Inferior parietal cortex (tissue), 1 donor: ENCODE results near the gene TRPT1.
A peak's percentile ranks its signal among the peaks of the same experiment; 100 is the strongest.

Source experiments
- DNase-seq: peaks from one replicate; pipeline ENCODE4 v3.0.0-alpha.2; 2016; ENCODE audit errors: extremely low spot score

TRPT1 gene

DNA sequence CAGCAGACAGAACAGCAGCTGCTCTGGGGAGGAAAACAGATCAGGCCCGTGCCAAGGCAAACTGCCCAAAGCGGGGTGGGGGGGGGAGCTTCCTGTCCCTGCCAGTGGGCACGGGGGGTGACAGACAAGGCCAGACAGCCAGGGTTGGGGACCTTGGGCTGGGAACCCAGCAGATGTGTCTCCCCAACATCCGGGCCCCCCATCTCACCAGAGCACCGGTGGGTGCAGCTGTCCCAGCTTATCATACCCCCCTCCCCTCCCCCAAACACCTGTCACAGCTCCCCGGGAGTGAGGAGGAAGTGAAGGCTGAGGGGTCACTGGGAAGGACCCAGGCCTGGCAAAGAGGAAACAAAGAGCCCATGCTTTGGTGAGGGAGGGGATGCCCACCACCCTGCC lies 19.4 kb upstream of the TRPT1 start:
- no peak for DNase-seq

DNA sequence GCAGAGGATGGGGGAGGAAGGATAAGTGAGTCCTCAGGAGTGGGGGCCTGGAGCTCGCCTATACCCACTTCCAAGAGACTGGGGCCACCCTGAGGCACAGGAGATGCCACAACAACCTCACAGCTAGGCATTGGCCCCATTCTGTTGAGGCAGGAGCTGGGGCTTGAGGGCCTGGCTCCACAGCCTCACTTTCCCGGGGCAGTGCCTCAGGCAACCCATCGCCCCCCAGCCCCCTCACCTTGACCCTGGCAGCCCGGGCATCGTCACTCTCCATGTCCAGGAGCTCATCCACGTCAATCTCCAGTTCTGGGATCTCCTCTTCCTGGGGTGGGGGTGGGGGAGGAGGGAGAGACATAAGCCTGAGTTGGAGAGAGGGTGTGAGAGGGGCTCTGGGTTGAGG lies 19.0 kb upstream of the TRPT1 start:
- DNase-seq, result no peak

DNA sequence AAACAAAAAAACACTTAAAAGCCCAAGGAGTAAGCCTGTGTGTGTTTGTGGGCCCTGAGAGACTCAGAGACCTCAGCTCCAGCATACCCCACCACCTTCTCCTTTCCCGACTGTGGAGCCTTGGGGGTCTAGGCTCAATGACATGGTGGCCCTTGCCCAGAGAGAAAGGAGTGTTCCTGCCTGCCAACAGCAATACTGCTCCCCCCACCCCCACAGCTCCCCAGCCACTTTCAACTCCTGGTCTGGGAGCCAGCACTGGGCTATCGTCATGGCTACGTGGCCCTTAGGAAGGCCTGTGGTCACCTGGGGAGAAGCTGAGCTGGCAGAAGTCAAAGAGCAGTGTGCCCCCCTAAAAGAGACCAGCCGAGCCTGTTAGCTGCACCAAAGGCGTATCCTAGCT lies 18.1 kb upstream of the TRPT1 start:
- DNase-seq, result no peak

DNA sequence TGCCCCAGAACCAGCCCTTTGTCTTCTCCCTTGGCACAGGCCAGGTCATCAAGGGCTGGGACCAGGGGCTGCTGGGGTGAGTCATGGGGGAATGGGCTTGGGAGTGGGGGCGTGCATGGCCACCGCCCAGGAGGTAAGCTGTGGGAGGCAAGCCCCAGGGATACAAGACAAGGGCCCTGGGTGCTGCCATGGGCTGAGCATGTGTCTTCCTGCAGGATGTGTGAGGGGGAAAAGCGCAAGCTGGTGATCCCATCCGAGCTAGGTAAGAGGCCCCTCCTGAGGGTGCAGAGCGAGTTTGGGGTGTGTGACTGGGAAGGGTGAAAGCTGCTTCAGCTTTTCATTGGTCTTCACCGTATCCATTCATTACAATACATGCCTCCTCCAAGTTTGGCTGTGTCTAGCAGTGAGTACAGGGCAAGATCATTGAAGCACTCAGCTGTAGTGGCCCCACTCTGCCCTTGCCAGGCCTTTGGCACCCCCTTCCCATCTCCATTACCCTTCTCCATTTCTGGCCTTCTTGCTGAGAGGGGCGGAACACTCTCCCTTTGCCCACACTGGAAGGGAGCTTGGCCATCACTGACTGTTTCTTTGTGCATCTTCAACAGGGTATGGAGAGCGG lies 17.4 kb upstream of the TRPT1 start:
- no peak for DNase-seq

DNA sequence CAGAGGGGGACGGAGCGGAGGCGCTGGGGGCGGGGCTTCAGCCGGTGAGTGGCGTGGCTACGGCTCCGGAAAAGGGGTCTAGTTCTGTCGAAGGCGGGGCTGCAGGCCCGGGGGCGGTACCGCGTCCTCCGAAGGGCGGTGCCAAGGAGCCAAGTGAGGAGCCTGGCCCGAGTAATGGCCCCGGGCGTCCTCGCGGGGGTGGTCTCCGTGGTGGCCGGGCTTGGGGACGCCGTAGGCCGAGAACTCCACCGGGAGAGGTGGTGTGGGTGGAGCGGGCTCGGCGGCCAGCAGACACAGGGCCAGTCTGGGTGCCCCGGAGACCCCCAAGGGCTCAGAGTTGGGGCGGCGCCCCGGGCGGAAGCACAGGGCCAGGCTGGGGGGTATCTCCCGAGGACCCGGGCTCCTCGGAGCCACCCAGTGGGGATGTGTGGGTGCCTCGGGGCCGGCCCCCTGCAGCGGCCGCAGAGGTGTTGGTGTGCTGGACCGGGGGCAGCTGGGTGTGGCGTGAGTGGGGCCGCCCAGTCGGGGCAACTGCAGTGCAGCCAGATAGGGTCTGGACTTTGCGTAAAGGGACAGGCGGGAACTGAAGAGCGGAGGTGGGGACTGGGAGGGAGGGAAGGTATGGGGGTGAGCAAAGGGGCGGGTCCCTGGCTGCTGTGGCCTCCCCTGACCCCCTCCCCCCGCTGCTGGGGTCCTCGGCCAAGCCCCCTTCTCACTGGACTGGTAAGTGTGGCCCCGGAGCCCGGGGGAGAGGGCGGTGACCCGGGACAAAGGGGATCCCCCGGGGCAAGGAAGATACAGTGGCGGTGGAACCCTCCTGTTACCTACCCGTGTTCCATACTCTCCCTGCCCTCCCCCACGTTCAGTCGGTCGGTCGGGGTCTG lies 15.7 kb upstream of the TRPT1 start:
- no peak for DNase-seq

DNA sequence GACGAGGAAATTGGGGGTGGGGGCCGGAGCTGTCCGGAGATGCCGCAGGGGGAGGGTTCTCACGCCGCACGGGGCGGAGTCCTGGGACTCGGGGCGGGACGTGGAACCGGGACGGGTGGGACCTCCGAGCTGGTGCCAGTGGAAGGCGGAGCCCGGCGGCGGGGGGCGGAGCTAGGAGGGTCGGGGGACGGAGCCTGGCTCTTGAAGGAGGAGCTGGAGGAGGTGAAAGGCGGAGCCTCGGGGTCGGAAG lies 15.2 kb upstream of the TRPT1 start:
- DNase-seq, result peak; percentile 93

DNA sequence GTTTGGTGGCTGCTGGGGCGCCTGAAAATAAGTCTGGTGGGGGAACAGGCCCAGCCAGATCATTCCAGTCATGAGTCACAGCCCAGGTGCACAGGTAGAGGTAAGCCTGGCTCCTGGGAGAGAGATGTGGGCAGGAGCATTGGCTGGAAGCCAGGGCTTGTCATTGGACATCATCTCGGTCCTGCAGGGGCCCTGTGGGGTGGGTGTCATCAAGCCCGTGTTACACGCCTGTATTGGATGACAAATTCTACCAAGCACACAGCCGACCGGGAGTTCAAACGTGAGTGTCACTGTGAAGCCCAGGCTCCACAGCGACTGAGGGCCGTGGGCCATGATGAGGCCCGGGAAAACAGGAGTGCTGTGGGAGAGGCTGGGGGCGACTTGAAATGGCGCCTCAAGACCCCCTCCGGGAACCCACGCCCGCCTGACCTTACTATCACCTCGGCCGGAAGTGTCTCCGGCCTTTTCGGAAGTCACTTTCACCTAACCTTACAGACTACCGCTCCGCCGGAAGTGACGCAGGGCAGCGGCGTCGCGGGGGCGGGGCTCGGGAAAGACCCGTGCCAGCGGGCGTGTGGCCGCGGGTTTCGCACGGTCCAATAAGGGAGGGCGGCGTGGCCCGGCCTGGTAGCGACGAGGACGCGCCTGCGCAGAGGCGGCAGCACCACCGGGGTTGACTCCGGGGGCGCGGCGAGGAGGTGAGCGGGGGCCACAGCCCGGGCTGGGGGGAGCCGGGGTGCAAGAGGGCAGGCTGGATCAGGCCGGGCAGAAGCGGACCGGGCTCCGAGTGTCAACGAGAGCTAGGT lies 14.7 kb upstream of the TRPT1 start, which contains the start of gene FKBP2:
TSS of gene FKBP2 (plus strand) at position 661 of the 806 bp plus-strand sequence. CDS start 1,293 bp downstream, outside the sequence.
- DNase-seq, result peak; percentile 97

DNA sequence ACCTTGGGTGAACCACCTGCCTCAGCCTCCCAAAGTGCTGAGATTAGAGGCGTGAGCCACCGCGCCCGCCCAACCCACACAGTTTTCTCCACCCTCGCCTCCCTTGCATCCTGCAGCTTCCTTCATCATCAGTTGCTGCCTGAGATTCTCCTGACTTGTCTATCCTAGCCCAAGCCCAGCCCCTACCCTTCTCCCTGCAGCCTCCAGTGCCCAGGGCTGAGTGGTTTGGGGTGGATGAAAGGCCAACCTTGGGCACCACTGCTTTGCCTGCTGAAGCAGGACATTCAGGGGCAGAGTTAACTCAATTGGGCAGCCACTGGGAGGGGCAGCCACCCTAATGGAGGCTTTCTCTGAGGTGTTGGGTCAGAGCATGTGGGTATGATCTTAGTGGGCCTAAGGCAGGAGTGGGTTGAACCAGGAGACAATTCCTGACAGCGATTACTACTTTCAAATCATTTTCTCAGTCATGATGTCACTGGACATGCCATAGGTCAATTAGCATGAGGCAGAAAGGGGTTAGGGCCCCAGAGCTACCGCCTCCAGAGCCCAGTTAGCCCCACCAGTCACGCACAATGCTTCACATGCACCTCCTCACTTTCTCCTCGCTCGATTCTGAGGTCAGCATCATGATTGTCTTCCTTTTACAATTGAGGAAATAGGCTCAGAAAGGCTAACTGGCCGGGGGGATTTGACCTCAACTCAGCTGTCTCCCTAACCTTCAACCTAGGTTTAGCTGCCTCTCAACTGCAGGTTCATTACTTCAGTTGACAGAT lies 13.9 kb upstream of the TRPT1 start:
- DNase-seq, result no peak

DNA sequence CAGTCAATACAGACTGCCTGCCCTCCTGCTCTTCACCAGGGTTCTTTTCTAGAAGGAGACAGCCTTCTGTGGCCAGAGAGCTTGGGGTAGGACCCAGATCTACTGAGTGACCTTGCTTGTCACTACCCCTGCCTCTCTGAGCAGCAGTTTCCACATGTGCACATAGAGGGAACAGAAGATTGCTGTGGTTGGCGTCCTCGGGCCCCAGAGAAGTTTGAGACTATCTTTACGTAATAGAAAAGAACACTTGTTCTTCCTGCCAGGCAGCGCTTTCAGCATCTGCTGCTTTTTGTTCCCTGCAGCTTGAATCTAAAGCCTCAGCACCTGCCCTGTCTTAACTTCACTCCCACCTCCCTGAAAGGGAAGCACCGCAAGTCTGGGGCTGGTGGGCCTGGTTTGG lies 13.0 kb upstream of the TRPT1 start:
- no peak for DNase-seq

DNA sequence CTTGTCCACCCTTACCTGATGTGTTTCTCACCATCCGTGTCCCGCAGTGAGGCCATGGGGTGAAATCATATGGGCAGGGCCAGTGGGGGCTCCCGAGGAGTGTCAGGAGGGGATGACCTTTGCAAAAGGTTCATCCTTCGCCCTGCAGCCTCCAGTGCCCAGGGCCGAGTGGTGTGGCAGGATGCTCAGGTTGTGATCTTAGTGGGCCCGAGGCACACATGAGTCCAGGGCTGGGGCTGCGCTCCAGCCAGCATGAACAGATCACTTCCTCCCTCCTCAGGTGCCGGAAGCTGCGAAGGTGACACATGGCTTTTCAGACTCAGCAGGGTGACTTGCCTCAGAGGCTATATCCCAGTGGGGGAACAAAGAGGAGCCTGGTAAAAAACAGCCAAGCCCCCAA lies 12.1 kb upstream of the TRPT1 start:
- DNase-seq, result no peak

DNA sequence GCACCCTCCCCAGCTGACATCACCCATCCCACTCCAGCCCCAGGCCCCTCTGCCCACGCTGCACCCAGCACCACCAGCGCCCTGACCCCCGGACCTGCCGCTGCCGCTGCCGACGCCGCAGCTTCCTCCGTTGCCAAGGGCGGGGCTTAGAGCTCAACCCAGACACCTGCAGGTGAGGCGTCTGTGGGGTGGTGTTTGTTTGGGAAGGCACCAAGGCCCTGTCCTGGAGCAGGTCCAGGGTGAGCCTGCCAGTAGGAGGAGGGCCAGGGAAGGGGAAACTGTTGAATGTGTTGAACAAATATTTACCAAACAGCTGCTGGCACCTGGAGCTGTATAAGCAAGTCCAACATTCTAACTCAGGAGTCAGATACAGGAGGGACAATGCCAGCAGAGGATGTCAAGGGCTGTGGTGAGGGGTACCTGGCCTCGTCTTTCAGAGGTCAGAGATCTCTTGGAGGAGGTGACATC lies 11.5 kb upstream of the TRPT1 start:
- DNase-seq, result no peak

DNA sequence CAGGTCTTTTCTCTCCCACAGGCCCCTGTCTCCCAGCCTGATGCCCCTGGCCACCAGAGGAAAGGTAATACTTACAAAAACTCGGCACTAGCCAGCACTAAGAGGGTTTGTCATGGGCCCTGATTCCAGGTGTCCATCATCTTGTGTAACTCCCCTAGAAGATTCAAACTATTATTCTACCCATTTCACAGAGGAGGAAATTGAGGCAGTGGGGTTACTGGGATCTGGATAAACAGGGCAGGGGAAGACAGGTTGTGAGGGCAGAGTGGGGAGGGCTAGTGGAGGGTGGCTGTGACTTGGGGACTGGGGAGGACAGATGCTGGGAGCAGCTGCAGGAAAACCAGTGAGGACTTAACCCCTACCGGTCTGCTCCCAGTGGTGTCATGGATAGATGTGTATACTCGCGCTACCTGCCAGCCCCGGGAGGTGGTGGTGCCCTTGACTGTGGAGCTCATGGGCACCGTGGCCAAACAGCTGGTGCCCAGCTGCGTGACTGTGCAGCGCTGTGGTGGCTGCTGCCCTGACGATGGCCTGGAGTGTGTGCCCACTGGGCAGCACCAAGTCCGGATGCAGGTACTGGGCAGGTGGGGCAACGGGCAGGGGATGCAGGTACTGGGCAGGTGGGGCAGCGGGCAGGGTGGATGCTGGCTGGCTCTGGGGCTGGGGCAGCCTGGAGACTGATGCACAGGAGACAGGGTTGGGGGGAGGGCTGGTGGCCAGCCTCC lies 9.6 kb upstream of the TRPT1 start:
- no peak for DNase-seq

DNA sequence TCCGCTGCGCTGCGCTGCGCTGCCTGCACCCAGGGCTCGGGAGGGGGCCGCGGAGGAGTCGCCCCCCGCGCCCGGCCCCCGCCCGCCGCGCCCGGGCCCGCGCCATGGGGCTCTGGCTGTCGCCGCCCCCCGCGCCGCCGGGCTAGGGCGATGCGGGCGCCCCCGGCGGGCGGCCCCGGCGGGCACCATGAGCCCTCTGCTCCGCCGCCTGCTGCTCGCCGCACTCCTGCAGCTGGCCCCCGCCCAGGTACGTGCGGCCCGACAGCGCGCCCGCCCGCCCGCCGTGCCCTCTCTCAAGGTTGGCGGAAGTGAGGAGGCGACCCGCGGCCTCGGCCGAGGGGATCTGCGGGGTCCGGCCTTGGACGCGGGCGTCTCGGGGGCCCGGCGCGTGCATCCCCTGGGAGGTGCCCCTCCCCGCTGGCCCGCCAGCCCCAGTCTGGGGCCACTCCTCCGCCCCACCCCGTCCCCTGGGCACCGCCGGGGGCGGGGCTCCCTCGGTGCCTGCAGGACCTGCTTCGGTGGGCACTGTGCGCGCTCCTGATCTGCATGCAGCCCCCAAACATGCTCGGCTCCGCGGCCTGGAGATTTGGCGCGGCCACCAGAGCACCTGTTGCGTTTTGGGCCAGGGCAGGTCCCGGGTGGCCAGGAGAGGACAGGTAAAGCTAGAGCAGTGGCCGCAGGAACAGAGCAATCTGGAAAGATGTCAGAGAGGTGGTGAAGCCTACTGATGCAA lies 8.8 kb upstream of the TRPT1 start:
- no peak for DNase-seq

DNA sequence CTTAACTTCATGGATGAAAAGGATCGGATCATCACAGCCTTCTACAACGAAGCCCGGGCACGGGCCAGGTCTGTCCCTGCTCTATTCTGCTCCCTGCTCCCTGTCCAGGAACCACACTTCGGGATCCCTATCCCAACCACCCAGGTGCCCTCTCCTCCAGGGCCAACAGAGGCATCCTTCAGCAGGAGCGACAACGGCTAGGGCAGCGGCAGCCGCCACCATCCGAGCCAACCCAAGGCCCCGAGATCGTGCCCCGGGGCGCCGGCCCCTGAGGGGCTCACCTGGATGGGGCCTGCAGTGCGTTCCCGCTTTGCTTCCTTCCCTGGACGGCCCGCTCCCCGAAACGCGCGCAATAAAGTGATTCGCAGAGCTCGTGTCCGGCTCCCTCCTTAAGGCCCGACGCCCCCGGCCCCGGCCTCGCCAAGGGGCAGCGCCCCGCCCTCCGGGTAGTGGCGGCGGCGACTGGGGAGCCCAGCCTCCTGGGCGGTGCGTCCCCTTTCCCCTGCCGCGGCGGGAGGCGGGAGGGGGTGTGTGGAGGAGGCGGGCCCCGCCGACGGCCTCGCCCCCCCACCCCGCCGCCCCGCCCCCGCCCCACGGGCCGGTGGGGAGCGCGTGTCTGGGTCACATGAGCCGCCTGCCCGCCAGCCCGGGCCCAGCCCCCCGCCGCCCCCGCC lies 8.1 kb upstream of the TRPT1 start, which contains the start of gene VEGFB:
TSS of gene VEGFB (plus strand) at position 672 of the 674 bp plus-strand sequence. CDS start 250 bp downstream, outside the sequence.
- DNase-seq, result peak; percentile 36

DNA sequence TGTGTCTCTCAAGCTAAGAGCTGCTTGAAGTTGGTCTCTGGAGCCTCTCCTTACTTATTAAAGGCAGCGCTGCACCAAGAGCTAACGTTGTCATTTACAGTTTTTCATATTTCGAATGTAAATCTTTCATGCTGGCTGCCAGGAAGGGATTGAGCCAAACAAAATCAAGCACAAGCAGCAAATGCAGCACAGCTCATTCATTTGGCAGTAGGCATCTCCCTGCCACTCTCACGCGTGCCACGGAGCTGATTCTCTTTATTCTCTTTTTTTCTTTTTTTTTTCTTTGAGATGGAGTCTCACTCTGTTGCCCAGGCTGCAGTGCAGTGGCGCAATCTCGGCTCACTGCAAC lies 7.0 kb upstream of the TRPT1 start:
- DNase-seq, result no peak

DNA sequence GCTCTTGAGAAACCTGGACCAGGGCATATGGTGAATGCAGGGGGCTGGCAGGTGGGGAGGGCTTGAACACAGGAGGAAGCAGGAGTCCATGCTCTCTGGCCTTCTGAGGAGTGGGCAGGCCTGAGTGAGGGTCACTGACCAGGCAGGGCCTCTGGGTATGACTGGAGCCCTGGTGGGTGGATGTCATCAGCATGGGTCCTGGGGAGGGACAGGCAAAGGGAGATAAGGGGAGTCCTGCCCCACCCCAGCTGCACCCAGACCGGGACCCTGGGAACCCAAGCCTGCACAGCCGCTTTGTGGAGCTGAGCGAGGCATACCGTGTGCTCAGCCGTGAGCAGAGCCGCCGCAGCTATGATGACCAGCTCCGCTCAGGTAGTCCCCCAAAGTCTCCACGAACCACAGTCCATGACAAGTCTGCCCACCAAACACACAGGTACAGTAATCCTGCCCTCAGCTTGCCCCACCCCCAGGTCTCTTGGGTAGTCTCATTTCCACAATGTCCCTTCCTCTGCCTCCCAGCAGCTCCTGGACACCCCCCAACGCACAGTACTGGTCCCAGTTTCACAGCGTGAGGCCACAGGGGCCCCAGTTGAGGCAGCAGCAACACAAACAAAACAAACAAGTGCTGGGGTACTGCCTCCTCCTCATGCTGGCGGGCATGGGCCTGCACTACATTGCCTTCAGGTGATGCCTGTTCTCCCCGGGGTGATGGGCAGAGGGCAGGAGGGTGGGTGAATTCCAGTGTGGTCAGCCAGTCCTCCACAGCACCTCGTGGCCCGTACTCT lies 6.4 kb upstream of the TRPT1 start:
- DNase-seq, result no peak

DNA sequence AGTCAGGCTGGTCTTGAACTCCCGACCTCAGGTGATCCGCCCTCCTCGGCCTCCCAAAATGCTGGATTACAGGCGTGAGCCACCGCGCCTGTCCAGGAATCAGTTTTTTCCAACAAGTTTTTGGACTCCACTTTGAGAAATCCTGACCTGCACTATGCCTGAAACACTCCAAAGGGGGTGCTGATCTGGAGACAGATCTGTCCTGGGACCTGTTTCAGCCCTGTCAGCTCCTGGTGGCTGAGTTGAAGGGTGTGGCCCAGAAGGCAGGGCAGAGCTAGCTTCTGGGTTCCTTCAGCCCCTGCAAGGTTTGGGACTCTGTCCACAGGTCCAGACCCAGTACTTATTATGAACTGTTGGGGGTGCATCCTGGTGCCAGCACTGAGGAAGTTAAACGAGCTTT lies 5.6 kb upstream of the TRPT1 start:
- DNase-seq, result no peak

DNA sequence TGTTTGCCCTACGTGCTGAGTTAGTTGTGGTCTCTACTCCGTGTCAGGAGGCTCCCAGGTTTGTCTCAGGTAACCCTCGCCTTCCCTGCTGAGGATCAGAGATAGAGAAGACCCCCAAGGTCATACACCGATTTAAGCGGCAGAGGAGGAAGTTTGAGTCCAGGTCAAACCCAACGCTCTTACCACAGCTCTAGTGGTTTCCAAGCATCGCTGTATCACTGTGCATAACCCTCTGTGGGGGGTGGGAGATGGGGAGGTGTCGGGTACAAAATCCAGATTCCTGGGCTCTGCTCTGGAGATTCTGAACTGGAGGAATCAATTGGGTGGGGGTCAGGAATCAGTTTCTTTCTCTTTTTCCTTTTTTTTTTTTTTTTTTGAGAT lies 5.0 kb upstream of the TRPT1 start:
- DNase-seq, result no peak
